Measurements from ENCODE around the gene OR8H1. TPM values are rescaled to one million over a fixed set of nuclear protein-coding genes. Genes with fewer than 3 reads are reported as not detected.

OR8H1 gene
- polyA plus RNA-seq, 1 of the 3 experiments (the other 2 are of a cell fraction), result not detected

GRCh38 chr11:56333156-56333555 lies 41.1 kb upstream of the OR8H1 start:
- Histone ChIP-seq H3F3A (replicated peaks; ENCODE audit: insufficient read depth) (no peaks in the 10 kb centered on the region), H2AFZ (ENCODE audit: low read depth) (no peak overlapping the region), H4K20me1 (ENCODE audit: insufficient read depth) (no peaks in the 10 kb centered on the region), H3K4me1 (ENCODE audit: control insufficient read depth in 1 of 2, insufficient read depth in 2 of 2, low read depth in 1 of 2, low read length in 1 of 2) (no peaks in the 10 kb centered on the region), H3K4me2 (no peak overlapping the region), H3K9me2 (no peaks in the 10 kb centered on the region), H3K4me3 (ENCODE audit: low read depth in 2 of 2, low read length in 1 of 2) (no peak overlapping the region), H3K79me2 (ENCODE audit: insufficient read depth) (no peaks in the 10 kb centered on the region), H3K9me3 (no peaks in the 10 kb centered on the region), H3K36me3 (replicated peaks in 1 of 2; ENCODE audit: control insufficient read depth in 1 of 2, insufficient read depth in 2 of 2, low read length in 1 of 2) (no peaks in the 10 kb centered on the region), H3K27ac (ENCODE audit: low read depth in 2 of 2, low read length in 1 of 2) (no peak overlapping the region), H3K27me3 (ENCODE audit: insufficient read depth) (no peaks in the 10 kb centered on the region), H3K9ac (no peak overlapping the region)
- POLR2A ChIA-PET, result no interaction called here
- DNase-seq, result no peak
- CTCF ChIA-PET, result no interaction called here
- 35% methylated on average over 3 of the region's 3 CpGs for WGBS (ENCODE audit: low lambda C conversion rate)
- no peak for TF ChIP-seq YY1 (IDR thresholded peaks at IDR 0.05; ENCODE audit: low read depth)
- TF ChIP-seq ELF1 (IDR thresholded peaks at IDR 0.05), result no peak
- no peak for TF ChIP-seq TAF1 (IDR thresholded peaks at IDR 0.05; ENCODE audit: borderline replicate concordance, low read depth, low read length)
- TF ChIP-seq TEAD4 (IDR thresholded peaks at IDR 0.05; ENCODE audit: borderline replicate concordance, insufficient read depth), result no peak
- no peak for TF ChIP-seq MXI1 (IDR thresholded peaks at IDR 0.05; ENCODE audit: low read depth, low read length)
- TF ChIP-seq FOSL2 (IDR thresholded peaks at IDR 0.05; ENCODE audit: borderline replicate concordance, low read depth), result no peak
- no peak for TF ChIP-seq CTCF (IDR thresholded peaks at IDR 0.05)
- no peak for TF ChIP-seq MAX (IDR thresholded peaks at IDR 0.05; ENCODE audit: low read depth)
- no peak for TF ChIP-seq POLR2AphosphoS5 (IDR thresholded peaks at IDR 0.05; ENCODE audit: low read depth, low read length)
- TF ChIP-seq RAD21 (IDR thresholded peaks at IDR 0.05; ENCODE audit: low read length), result no peak
- TF ChIP-seq IRF3 (IDR thresholded peaks at IDR 0.05; ENCODE audit: low read depth, low read length), result no peak
- no peak for TF ChIP-seq EZH2phosphoT487 (IDR thresholded peaks at IDR 0.05; ENCODE audit: borderline replicate concordance, low read depth)
- no peak for TF ChIP-seq NRF1 (IDR thresholded peaks at IDR 0.05; ENCODE audit: low read depth, low read length)
- TF ChIP-seq, protein P1, sequence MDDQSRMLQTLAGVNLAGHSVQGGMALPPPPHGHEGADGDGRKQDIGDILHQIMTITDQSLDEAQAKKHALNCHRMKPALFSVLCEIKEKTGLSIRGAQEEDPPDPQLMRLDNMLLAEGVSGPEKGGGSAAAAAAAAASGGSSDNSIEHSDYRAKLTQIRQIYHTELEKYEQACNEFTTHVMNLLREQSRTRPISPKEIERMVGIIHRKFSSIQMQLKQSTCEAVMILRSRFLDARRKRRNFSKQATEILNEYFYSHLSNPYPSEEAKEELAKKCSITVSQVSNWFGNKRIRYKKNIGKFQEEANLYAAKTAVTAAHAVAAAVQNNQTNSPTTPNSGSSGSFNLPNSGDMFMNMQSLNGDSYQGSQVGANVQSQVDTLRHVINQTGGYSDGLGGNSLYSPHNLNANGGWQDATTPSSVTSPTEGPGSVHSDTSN (IDR thresholded peaks at IDR 0.05), result no peak
- TF ChIP-seq SMC3 (IDR thresholded peaks at IDR 0.05; ENCODE audit: low read depth, low read length), result no peak
- no peak for TF ChIP-seq CHD2 (IDR thresholded peaks at IDR 0.05; ENCODE audit: low read length, partially characterized antibody)
- TF ChIP-seq TCF12 (IDR thresholded peaks at IDR 0.05), result no peak
- no peak for TF ChIP-seq FOXJ3 (CRISPR knock-in tag; IDR thresholded peaks at IDR 0.05)

All from SK-N-SH (cell line).